Measurements from ENCODE around the gene DBNL. TPM values are rescaled to one million over a fixed set of nuclear protein-coding genes. Genes with fewer than 3 reads are reported as not detected.

DBNL gene
- total and polyA plus RNA-seq, 2 experiments from 2014 or later = 145 to 175 TPM

- Histone ChIP-seq H3K27ac (no peak overlapping the region), H3F3A (ENCODE audit: insufficient read depth) (no peaks in the 10 kb centered on the region), H3K9me2 (ENCODE audit: insufficient read depth) (no peaks in the 10 kb centered on the region), H3K9me3 (ENCODE audit: low read depth) (no peaks in the 10 kb centered on the region), H3K4me3 (no peak overlapping the region), H3K4me2 (ENCODE audit: unreplicated experiment) (no peak overlapping the region), H3K9ac (no peak overlapping the region), H3K36me3 (ENCODE audit: low read depth) (no peaks in the 10 kb centered on the region), H3K27me3 (replicated peaks; ENCODE audit: insufficient read depth) (no peaks in the 10 kb centered on the region), H3K4me1 (ENCODE audit: insufficient read depth) (peaks cover 9% of the 10 kb centered on the region), H3K79me2 (ENCODE audit: insufficient read depth) (peaks cover 19% of the 10 kb centered on the region), H4K20me1 (ENCODE audit: insufficient read depth) (no peaks in the 10 kb centered on the region), H2AFZ (no peak overlapping the region)
- WGBS, 2 experiments (ENCODE audit: low coverage in 1 of 2, low lambda C conversion rate in 2 of 2, missing lambda C conversion rate in 2 of 2) = 77 to 80% methylated on average over 25 to 27 of the region's 27 CpGs
- in situ Hi-C loops (cut with MboI) = no loop called here
- DNase-seq = no peak
- TF ChIP-seq EZH2phosphoT487 (IDR thresholded peaks at IDR 0.05; ENCODE audit: insufficient read depth, low read depth) (no peak), EZH2 (IDR thresholded peaks at IDR 0.05; ENCODE audit: insufficient read depth, poor library complexity, severe bottlenecking) (no peak)
Observed at GRCh38 chr7:44110719-44111635, 66.5 kb downstream of the DBNL start.

Small RNAs within 50 kb of the gene (microRNA-seq; reads per million reads assigned to microRNA genes)
- not detected for gene MIR6837 (ENCODE audit: borderline number of aligned reads)
- gene MIR6838 (ENCODE audit: borderline number of aligned reads) = not detected

Other genes with a start within 250 kb of the DBNL start
- gene MRPS24, start 175.2 kb upstream of the DBNL start, total RNA-seq (2014; rRNA removed; shearing (Covaris generic)) = 79.3 and 113 TPM in 2 replicates
- 163 and 166 TPM in 2 replicates for gene MRPS24, start 175.2 kb upstream of the DBNL start, polyA plus RNA-seq (2016; fragmentation: Nextera tagmentation; extraction: Ambion mirVana)
- 29.6 and 36.8 TPM in 2 replicates for gene URGCP, start 138.1 kb upstream of the DBNL start, total RNA-seq (2014; rRNA removed; shearing (Covaris generic))
- gene URGCP, start 138.1 kb upstream of the DBNL start, polyA plus RNA-seq (2016; fragmentation: Nextera tagmentation; extraction: Ambion mirVana) = 25.9 and 26.5 TPM in 2 replicates
- gene UBE2D4, start 118.3 kb upstream of the DBNL start, total RNA-seq (2014; rRNA removed; shearing (Covaris generic)) = 21.7 and 33.0 TPM in 2 replicates
- 20.5 and 22.0 TPM in 2 replicates for gene UBE2D4, start 118.3 kb upstream of the DBNL start, polyA plus RNA-seq (2016; fragmentation: Nextera tagmentation; extraction: Ambion mirVana)
- gene SPDYE1, start 46.8 kb upstream of the DBNL start, total RNA-seq (2014; rRNA removed; shearing (Covaris generic)) = not detected in 2 replicates
- 0.28 and 0.60 TPM in 2 replicates for gene SPDYE1, start 46.8 kb upstream of the DBNL start, polyA plus RNA-seq (2016; fragmentation: Nextera tagmentation; extraction: Ambion mirVana)
- gene PGAM2, start 20.9 kb downstream of the DBNL start, total RNA-seq (2014; rRNA removed; shearing (Covaris generic)) = not detected in 2 replicates
- not detected in 2 replicates for gene PGAM2, start 20.9 kb downstream of the DBNL start, polyA plus RNA-seq (2016; fragmentation: Nextera tagmentation; extraction: Ambion mirVana)
- gene POLM, start 37.8 kb downstream of the DBNL start, total RNA-seq (2014; rRNA removed; shearing (Covaris generic)) = 13.9 and 20.3 TPM in 2 replicates
- gene POLM, start 37.8 kb downstream of the DBNL start, polyA plus RNA-seq (2016; fragmentation: Nextera tagmentation; extraction: Ambion mirVana) = 10.7 and 12.9 TPM in 2 replicates
- 53.0 and 63.2 TPM in 2 replicates for gene AEBP1, start 59.6 kb downstream of the DBNL start, total RNA-seq (2014; rRNA removed; shearing (Covaris generic))
- 46.6 and 47.0 TPM in 2 replicates for gene AEBP1, start 59.6 kb downstream of the DBNL start, polyA plus RNA-seq (2016; fragmentation: Nextera tagmentation; extraction: Ambion mirVana)
- gene POLD2, start 78.8 kb downstream of the DBNL start, total RNA-seq (2014; rRNA removed; shearing (Covaris generic)) = 100 and 107 TPM in 2 replicates
- 164 and 166 TPM in 2 replicates for gene POLD2, start 78.8 kb downstream of the DBNL start, polyA plus RNA-seq (2016; fragmentation: Nextera tagmentation; extraction: Ambion mirVana)
- gene MYL7, start 96.6 kb downstream of the DBNL start, total RNA-seq (2014; rRNA removed; shearing (Covaris generic)) = not detected in 2 replicates
- 1.7 TPM in 1 of 2 replicates, not detected in the other for gene MYL7, start 96.6 kb downstream of the DBNL start, polyA plus RNA-seq (2016; fragmentation: Nextera tagmentation; extraction: Ambion mirVana)
- gene GCK, start 144.7 kb downstream of the DBNL start, total RNA-seq (2014; rRNA removed; shearing (Covaris generic)) = 0.11 TPM in 1 of 2 replicates, not detected in the other
- gene GCK, start 144.7 kb downstream of the DBNL start, polyA plus RNA-seq (2016; fragmentation: Nextera tagmentation; extraction: Ambion mirVana) = 0.23 and 0.43 TPM in 2 replicates
- 148 and 149 TPM in 2 replicates for gene YKT6, start 156.3 kb downstream of the DBNL start, total RNA-seq (2014; rRNA removed; shearing (Covaris generic))
- 108 and 113 TPM in 2 replicates for gene YKT6, start 156.3 kb downstream of the DBNL start, polyA plus RNA-seq (2016; fragmentation: Nextera tagmentation; extraction: Ambion mirVana)